NCI-H774 (cell line): ENCODE results near the gene NRXN3.

Source experiments
- DNase-seq: peaks from one replicate; lab custom pipeline; 2025; lab: John Stamatoyannopoulos, UW

NRXN3 gene

GRCh38 chr14:78823516-78823915 lies 653.3 kb downstream of the NRXN3 start:
- no peak for DNase-seq

GRCh38 chr14:78829274-78829673 lies 659.1 kb downstream of the NRXN3 start:
- no peak for DNase-seq

GRCh38 chr14:78834766-78835451 lies 664.7 kb downstream of the NRXN3 start:
- no peak for DNase-seq

GRCh38 chr14:78835909-78836308 lies 665.7 kb downstream of the NRXN3 start:
- DNase-seq = no peak

GRCh38 chr14:78836777-78837176 lies 666.6 kb downstream of the NRXN3 start:
- peak; percentile 7 for DNase-seq

GRCh38 chr14:78838959-78839358 lies 668.8 kb downstream of the NRXN3 start:
- no peak for DNase-seq

GRCh38 chr14:78840898-78841297 lies 670.7 kb downstream of the NRXN3 start:
- DNase-seq = no peak

- DNase-seq = no peak
These were observed 677.6 kb downstream of the NRXN3 start for GRCh38 chr14:78847801-78848200.

- DNase-seq = peak; percentile 7
These were observed 678.2 kb downstream of the NRXN3 start for GRCh38 chr14:78848234-78848820.

- no peak for DNase-seq
These were observed 679.8 kb downstream of the NRXN3 start for GRCh38 chr14:78849952-78850351.

GRCh38 chr14:78851189-78851588 lies 681.0 kb downstream of the NRXN3 start:
- DNase-seq = no peak

GRCh38 chr14:78852040-78852439 lies 681.9 kb downstream of the NRXN3 start:
- no peak for DNase-seq

GRCh38 chr14:78857974-78858373 lies 687.8 kb downstream of the NRXN3 start:
- DNase-seq = no peak

- DNase-seq = no peak
These were observed 693.0 kb downstream of the NRXN3 start for GRCh38 chr14:78863143-78863542.

GRCh38 chr14:78872837-78873236 lies 702.7 kb downstream of the NRXN3 start:
- no peak for DNase-seq

- DNase-seq = no peak
These were observed 703.4 kb downstream of the NRXN3 start for GRCh38 chr14:78873581-78873980.

- no peak for DNase-seq
These were observed 704.9 kb downstream of the NRXN3 start for GRCh38 chr14:78875049-78875448.

- no peak for DNase-seq
These were observed 715.7 kb downstream of the NRXN3 start for GRCh38 chr14:78885884-78886283.

GRCh38 chr14:78897443-78897842 lies 727.3 kb downstream of the NRXN3 start:
- DNase-seq = no peak

GRCh38 chr14:78902010-78902623 lies 731.9 kb downstream of the NRXN3 start:
- no peak for DNase-seq

- no peak for DNase-seq
These were observed 733.9 kb downstream of the NRXN3 start for GRCh38 chr14:78904094-78904493.

- DNase-seq = no peak
These were observed 747.3 kb downstream of the NRXN3 start for GRCh38 chr14:78917462-78917861.

GRCh38 chr14:78921856-78922255 lies 751.7 kb downstream of the NRXN3 start:
- DNase-seq = no peak

- no peak for DNase-seq
These were observed 757.1 kb downstream of the NRXN3 start for GRCh38 chr14:78927261-78927660.
